Astrocyte of the spinal cord (primary cell): Measurements from ENCODE around the gene CT45A7.
"Not testable (repeated sequence)": the region's sequence is repeated elsewhere in the genome, so short reads cannot be mapped to it uniquely, and the experiment has no call there.

Source experiments
- DNase-seq: peaks from one replicate; pipeline ENCODE4 v3.0.0; 2011; ENCODE audit warnings: low read depth, low spot score
- H3K4me3 ChIP-seq: 2 replicates; pipeline ENCODE4 v1.5.1; 2011; ENCODE audit warnings: low read depth, mild to moderate bottlenecking, low read length, moderate library complexity
- in situ Hi-C: cut with HindIII; loops from 2 replicates; pipeline ENCODE4 v1.10.0; 2017; ENCODE audit warnings: low sequenced_read_pairs

Gene CT45A7, protein sequence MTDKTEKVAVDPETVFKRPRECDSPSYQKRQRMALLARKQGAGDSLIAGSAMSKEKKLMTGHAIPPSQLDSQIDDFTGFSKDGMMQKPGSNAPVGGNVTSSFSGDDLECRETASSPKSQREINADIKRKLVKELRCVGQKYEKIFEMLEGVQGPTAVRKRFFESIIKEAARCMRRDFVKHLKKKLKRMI

DNA sequence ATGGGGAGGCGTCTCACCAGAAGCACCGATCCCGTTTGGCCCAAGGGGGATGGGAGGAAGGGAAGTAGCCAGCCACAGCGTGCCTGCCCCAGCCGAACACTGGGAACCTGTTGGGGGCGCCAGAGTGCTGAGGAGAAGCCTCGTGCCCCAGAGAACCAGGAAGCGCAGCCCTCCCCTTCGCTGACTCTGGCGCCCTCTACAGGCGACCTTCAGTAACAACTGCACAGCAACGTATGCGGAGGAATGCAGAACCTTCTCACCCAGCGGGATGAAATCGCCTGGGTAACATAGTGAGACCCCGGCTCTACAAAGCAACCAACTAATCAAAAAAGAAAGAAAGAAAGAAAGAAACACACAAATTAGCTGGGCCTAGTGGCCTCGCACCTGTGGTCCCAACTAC lies at the start of gene CT45A7:
TSS of gene CT45A7 (minus strand) at position 101 of the 400 bp plus-strand sequence. CDS start 3,747 bp downstream, outside the sequence.
- H3K4me3 ChIP-seq, DNase-seq, in situ Hi-C loops: not testable (repeated sequence)

GRCh38 chrX:135882741-135883140 lies 45.7 kb upstream of the CT45A7 start:
- H3K4me3 ChIP-seq, in situ Hi-C loops, DNase-seq: not testable (repeated sequence)

DNA sequence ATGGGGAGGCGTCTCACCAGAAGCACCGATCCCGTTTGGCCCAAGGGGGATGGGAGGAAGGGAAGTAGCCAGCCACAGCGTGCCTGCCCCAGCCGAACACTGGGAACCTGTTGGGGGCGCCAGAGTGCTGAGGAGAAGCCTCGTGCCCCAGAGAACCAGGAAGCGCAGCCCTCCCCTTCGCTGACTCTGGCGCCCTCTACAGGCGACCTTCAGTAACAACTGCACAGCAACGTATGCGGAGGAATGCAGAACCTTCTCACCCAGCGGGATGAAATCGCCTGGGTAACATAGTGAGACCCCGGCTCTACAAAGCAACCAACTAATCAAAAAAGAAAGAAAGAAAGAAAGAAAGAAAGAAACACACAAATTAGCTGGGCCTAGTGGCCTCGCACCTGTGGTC lies 34.6 kb upstream of the CT45A7 start, which contains the start of gene CT45A9:
TSS of gene CT45A9 (minus strand) at position 101 of the 400 bp plus-strand sequence. CDS start 3,751 bp downstream, outside the sequence.
- in situ Hi-C loops, DNase-seq, H3K4me3 ChIP-seq: not testable (repeated sequence)

DNA sequence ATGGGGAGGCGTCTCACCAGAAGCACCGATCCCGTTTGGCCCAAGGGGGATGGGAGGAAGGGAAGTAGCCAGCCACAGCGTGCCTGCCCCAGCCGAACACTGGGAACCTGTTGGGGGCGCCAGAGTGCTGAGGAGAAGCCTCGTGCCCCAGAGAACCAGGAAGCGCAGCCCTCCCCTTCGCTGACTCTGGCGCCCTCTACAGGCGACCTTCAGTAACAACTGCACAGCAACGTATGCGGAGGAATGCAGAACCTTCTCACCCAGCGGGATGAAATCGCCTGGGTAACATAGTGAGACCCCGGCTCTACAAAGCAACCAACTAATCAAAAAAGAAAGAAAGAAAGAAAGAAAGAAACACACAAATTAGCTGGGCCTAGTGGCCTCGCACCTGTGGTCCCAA lies 17.4 kb upstream of the CT45A7 start, which contains the start of gene CT45A8:
TSS of gene CT45A8 (minus strand) at position 101 of the 400 bp plus-strand sequence. CDS start 3,755 bp downstream, outside the sequence.
- H3K4me3 ChIP-seq, in situ Hi-C loops, DNase-seq: not testable (repeated sequence)

DNA sequence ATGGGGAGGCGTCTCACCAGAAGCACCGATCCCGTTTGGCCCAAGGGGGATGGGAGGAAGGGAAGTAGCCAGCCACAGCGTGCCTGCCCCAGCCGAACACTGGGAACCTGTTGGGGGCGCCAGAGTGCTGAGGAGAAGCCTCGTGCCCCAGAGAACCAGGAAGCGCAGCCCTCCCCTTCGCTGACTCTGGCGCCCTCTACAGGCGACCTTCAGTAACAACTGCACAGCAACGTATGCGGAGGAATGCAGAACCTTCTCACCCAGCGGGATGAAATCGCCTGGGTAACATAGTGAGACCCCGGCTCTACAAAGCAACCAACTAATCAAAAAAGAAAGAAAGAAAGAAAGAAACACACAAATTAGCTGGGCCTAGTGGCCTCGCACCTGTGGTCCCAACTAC lies 17.2 kb downstream of the CT45A7 start, which contains the start of gene CT45A2:
TSS of gene CT45A2 (minus strand) at position 101 of the 400 bp plus-strand sequence. CDS start 3,747 bp downstream, outside the sequence.
- DNase-seq, H3K4me3 ChIP-seq, in situ Hi-C loops: not testable (repeated sequence)

DNA sequence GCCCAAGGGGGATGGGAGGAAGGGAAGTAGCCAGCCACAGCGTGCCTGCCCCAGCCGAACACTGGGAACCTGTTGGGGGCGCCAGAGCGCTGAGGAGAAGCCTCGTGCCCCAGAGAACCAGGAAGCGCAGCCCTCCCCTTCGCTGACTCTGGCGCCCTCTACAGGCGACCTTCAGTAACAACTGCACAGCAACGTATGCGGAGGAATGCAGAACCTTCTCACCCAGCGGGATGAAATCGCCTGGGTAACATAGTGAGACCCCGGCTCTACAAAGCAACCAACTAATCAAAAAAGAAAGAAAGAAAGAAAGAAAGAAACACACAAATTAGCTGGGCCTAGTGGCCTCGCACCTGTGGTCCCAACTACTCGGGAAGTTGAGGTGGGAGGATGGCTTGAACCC lies 34.4 kb downstream of the CT45A7 start, which contains the start of gene CT45A6:
TSS of gene CT45A6 (minus strand) at position 101 of the 400 bp plus-strand sequence. CDS start 3,794 bp downstream, outside the sequence.
- H3K4me3 ChIP-seq, DNase-seq, in situ Hi-C loops: not testable (repeated sequence)

DNA sequence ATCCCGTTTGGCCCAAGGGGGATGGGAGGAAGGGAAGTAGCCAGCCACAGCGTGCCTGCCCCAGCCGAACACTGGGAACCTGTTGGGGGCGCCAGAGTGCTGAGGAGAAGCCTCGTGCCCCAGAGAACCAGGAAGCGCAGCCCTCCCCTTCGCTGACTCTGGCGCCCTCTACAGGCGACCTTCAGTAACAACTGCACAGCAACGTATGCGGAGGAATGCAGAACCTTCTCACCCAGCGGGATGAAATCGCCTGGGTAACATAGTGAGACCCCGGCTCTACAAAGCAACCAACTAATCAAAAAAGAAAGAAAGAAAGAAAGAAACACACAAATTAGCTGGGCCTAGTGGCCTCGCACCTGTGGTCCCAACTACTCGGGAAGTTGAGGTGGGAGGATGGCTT lies 51.7 kb downstream of the CT45A7 start, which contains the start of gene CT45A5:
TSS of gene CT45A5 (minus strand) at position 101 of the 400 bp plus-strand sequence. CDS start 3,774 bp downstream, outside the sequence.
- in situ Hi-C loops, H3K4me3 ChIP-seq, DNase-seq: not testable (repeated sequence)
